Measurements from ENCODE around the gene HNRNPU. TPM values are rescaled to one million over a fixed set of nuclear protein-coding genes. Genes with fewer than 3 reads are reported as not detected.

The HNRNPU gene
- total RNA-seq, 1 donor from 2014 or later, result 342 TPM

Other genes starting within 250 kb of the HNRNPU start
- gene DESI2, start 211.4 kb downstream of the HNRNPU start, total RNA-seq, result 47.0 TPM
- 10.4 TPM for gene COX20, start 28.9 kb downstream of the HNRNPU start, total RNA-seq